ENCODE measurements around the gene MXRA7.

The MXRA7 gene

DNA sequence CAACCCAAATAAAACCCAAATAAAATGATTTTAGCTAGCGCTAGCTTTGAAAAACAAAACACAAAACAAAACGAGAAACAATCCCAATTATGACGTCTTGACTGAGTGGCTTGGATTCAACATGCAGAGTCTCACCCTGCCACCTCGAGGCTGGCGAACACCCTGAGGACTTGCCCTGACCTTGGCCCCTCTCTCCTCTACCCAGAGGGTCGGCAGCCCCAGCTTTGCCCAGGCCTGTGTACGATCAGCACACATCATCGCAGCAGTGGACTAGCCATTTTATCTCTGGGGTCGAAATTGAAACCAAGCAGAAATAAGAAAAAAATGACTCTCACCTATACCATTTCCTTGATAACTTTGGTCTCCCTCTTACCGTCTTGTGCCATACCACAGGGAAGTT is 10.7 kb upstream of the MXRA7 start:
- no peak overlapping the region for H3K4me3 ChIP-seq (ENCODE audit: insufficient read depth, low read length, poor library complexity, severe bottlenecking)
- no peaks in the 10 kb centered on the region for H3K9me3 ChIP-seq (ENCODE audit: insufficient read depth, low read length)
- H2AFZ ChIP-seq (ENCODE audit: low read depth, low read length, severe bottlenecking), result no peak overlapping the region
- H3F3A ChIP-seq (ENCODE audit: insufficient read depth), result no peaks in the 10 kb centered on the region
- peaks cover 19% of the 10 kb centered on the region; the same call in 1 of the 2 replicates for H3K36me3 ChIP-seq (ENCODE audit: low read length)
- no peaks in the 10 kb centered on the region for H3K9me2 ChIP-seq (replicated peaks; ENCODE audit: insufficient read depth, low read length)
- TF ChIP-seq, protein P1, sequence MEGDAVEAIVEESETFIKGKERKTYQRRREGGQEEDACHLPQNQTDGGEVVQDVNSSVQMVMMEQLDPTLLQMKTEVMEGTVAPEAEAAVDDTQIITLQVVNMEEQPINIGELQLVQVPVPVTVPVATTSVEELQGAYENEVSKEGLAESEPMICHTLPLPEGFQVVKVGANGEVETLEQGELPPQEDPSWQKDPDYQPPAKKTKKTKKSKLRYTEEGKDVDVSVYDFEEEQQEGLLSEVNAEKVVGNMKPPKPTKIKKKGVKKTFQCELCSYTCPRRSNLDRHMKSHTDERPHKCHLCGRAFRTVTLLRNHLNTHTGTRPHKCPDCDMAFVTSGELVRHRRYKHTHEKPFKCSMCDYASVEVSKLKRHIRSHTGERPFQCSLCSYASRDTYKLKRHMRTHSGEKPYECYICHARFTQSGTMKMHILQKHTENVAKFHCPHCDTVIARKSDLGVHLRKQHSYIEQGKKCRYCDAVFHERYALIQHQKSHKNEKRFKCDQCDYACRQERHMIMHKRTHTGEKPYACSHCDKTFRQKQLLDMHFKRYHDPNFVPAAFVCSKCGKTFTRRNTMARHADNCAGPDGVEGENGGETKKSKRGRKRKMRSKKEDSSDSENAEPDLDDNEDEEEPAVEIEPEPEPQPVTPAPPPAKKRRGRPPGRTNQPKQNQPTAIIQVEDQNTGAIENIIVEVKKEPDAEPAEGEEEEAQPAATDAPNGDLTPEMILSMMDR (IDR thresholded peaks at IDR 0.05; ENCODE audit: insufficient read depth, low read length, poor library complexity, severe bottlenecking), result no peak
- no peak for TF ChIP-seq EZH2phosphoT487 (conservative IDR thresholded peaks at IDR 0.05; ENCODE audit: low read length)
- no peak overlapping the region for H3K4me2 ChIP-seq (ENCODE audit: low read depth, low read length, poor library complexity, severe bottlenecking)
- peaks cover 26% of the 10 kb centered on the region for H3K79me2 ChIP-seq (ENCODE audit: insufficient read depth, low read length)
- no peak overlapping the region for H3K27ac ChIP-seq (ENCODE audit: low read depth, low read length)
- H3K9ac ChIP-seq (ENCODE audit: low read length), result no peak overlapping the region
- no peaks in the 10 kb centered on the region for H3K27me3 ChIP-seq (ENCODE audit: low read length)
- no peaks in the 10 kb centered on the region for H4K20me1 ChIP-seq (ENCODE audit: low read depth, low read length)

DNA sequence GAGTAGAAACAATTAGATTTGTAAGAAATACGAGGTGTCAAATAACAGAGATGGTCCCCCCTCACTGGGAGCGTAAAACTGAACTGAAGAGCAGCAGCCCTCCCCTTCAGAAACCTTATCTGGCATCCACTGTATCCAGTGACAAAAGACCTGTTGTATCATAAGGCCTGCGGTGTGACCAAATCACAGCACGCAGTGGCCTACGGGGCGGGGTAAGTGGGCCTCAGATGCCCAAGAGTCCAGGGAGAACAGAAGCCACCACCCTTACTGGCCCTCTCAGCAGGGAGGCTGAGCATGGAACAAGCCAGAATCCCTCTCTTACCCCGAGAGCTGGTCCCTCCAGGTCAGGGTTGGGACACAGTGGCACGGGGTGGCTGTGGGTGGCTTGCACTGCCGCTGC is 10.2 kb upstream of the MXRA7 start:
- Histone ChIP-seq H2AFZ (ENCODE audit: low read depth, low read length, severe bottlenecking) (no peak overlapping the region), H3K4me3 (ENCODE audit: insufficient read depth, low read length, poor library complexity, severe bottlenecking) (no peak overlapping the region), H3K9me3 (ENCODE audit: insufficient read depth, low read length) (no peaks in the 10 kb centered on the region), H3K27me3 (ENCODE audit: low read length) (no peaks in the 10 kb centered on the region), H3K27ac (ENCODE audit: low read depth, low read length) (no peak overlapping the region), H3K9me2 (replicated peaks; ENCODE audit: insufficient read depth, low read length) (no peaks in the 10 kb centered on the region), H4K20me1 (ENCODE audit: low read depth, low read length) (no peaks in the 10 kb centered on the region), H3K36me3 (ENCODE audit: low read length) (peaks cover 19% of the 10 kb centered on the region; the same call in 1 of the 2 replicates), H3F3A (ENCODE audit: insufficient read depth) (no peaks in the 10 kb centered on the region), H3K9ac (ENCODE audit: low read length) (no peak overlapping the region), H3K79me2 (ENCODE audit: insufficient read depth, low read length) (peaks cover 23% of the 10 kb centered on the region), H3K4me2 (ENCODE audit: low read depth, low read length, poor library complexity, severe bottlenecking) (no peak overlapping the region)
- no peak for TF ChIP-seq EZH2phosphoT487 (conservative IDR thresholded peaks at IDR 0.05; ENCODE audit: low read length)
- TF ChIP-seq, protein P1 (IDR thresholded peaks at IDR 0.05; ENCODE audit: insufficient read depth, low read length, poor library complexity, severe bottlenecking), result no peak

DNA sequence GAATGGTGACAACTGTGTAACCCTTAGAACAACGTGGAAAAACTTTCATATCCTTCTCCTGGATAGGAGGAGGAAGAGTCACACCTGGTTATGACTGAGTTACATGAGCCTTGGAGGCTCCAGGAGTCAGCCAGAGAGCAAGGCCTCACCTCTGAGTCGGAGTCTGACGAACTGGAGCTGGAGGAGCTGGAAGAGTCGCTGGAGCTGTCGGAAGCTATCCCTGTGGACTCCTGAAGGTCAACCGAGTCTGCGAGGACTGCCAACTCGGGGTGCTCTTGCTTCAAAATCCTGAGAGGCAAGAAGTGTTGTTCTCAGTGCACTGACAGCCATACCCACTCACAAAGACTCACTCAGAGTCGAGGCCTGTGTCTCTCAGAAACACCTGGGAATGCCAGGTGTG is 9.4 kb upstream of the MXRA7 start:
- H3K9me3 ChIP-seq (ENCODE audit: insufficient read depth, low read length), result no peaks in the 10 kb centered on the region
- H3K27me3 ChIP-seq (ENCODE audit: low read length), result no peaks in the 10 kb centered on the region
- peaks cover 16% of the 10 kb centered on the region for H3K79me2 ChIP-seq (ENCODE audit: insufficient read depth, low read length)
- H2AFZ ChIP-seq (ENCODE audit: low read depth, low read length, severe bottlenecking), result no peak overlapping the region
- no peak overlapping the region for H3K27ac ChIP-seq (ENCODE audit: low read depth, low read length)
- no peak for TF ChIP-seq EZH2phosphoT487 (conservative IDR thresholded peaks at IDR 0.05; ENCODE audit: low read length)
- TF ChIP-seq, protein P1 (IDR thresholded peaks at IDR 0.05; ENCODE audit: insufficient read depth, low read length, poor library complexity, severe bottlenecking), result no peak
- H3K9ac ChIP-seq (ENCODE audit: low read length), result no peak overlapping the region
- H4K20me1 ChIP-seq (ENCODE audit: low read depth, low read length), result no peaks in the 10 kb centered on the region
- H3K9me2 ChIP-seq (replicated peaks; ENCODE audit: insufficient read depth, low read length), result no peaks in the 10 kb centered on the region
- H3K36me3 ChIP-seq (ENCODE audit: low read length), result peaks cover 19% of the 10 kb centered on the region; the same call in 1 of the 2 replicates
- no peak overlapping the region for H3K4me2 ChIP-seq (ENCODE audit: low read depth, low read length, poor library complexity, severe bottlenecking)
- H3F3A ChIP-seq (ENCODE audit: insufficient read depth), result 0 out of 2 replicates have a peak, but pooled peaks cover 3% of the 10 kb centered on the region
- H3K4me3 ChIP-seq (ENCODE audit: insufficient read depth, low read length, poor library complexity, severe bottlenecking), result no peak overlapping the region
